ENCODE results near the gene THSD4.
"Not testable (repeated sequence)": the region's sequence is repeated elsewhere in the genome, so short reads cannot be mapped to it uniquely, and the experiment has no call there.

THSD4 gene

DNA sequence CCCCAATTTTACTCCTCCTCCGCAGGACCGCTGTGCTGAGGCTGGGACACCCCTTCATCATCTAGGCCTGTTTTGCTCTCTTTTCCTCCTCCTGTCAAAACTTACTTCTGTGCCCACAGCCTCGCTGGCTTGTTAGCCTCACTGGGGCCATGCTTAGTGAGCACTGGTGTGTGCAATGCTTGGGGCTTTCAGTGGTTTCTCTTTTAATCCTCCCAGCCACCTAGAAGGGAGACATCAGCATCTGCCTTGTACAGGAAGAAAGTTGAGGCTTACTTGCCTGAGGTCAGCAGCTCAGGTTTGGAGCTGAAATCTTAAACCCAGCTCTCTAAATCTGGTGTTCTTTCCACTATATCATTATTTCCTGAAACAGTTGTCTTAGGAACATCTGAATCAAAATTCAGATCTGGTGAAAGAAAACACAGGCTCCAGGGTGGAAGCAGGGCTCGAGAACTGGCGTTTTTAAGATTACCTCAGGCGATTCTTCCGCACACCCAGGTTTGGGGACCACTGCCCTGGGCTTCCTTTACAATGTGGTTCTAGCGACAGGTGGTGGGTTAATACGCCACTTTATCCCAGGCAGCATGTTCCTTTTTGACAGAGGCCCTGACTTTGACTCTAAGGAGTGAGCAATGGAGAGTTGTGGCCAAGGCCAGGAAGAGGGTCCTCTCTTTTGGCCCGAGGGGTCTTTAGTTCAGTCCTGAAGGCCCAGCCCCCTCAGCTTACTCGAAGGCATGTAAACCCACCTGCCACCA, 3.8 kb downstream of the THSD4 start:
- in situ Hi-C loops (cut with HindIII; ENCODE audit: low sequenced_read_pairs): no loop called here

DNA sequence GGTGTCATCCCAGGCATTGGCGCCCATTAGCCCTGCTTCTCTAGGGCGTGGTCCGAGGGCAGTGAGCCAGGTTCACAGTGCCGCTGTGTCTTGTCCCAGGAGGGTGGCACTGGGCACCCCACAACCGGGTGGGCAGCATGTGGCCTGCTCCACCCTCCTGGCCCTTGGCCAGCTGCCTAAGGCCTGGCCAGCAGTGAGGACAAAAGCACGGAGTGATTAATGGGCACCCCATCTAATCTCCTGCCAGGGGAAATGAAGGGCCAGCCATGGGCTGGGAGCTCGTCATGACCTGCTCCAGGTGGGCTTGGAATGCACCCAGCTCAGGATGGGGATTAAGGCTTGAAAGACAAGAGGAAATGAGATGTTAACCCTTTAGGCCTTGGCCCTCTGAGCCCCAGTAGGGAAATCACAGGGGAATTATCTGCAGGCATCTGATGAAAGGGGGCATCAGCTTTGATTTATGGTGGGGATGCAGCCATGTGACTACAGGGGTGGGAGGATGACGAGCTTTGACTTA, 5.2 kb downstream of the THSD4 start:
- in situ Hi-C loops (cut with HindIII; ENCODE audit: low sequenced_read_pairs): no loop called here

DNA sequence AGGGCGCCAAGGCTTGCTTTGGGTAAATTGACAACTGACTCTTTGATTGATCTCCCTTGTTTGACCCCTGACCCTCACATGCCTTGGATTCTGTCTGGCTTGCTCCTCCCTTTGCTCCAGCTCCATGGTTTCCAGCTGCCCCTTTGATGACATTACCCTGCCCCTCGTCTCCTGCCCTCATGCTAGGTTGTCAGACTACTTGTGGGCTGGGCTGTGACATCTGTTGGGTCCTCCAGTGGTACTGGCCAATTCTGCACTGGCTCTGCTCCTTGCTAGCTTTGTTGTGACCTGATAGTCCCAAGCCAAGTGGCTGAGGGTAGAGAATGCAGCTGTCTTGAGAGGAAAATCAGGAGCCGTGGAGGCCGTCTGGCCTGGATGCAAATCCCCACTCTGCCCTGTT, 6.2 kb downstream of the THSD4 start:
- in situ Hi-C loops (cut with HindIII; ENCODE audit: low sequenced_read_pairs): no loop called here

DNA sequence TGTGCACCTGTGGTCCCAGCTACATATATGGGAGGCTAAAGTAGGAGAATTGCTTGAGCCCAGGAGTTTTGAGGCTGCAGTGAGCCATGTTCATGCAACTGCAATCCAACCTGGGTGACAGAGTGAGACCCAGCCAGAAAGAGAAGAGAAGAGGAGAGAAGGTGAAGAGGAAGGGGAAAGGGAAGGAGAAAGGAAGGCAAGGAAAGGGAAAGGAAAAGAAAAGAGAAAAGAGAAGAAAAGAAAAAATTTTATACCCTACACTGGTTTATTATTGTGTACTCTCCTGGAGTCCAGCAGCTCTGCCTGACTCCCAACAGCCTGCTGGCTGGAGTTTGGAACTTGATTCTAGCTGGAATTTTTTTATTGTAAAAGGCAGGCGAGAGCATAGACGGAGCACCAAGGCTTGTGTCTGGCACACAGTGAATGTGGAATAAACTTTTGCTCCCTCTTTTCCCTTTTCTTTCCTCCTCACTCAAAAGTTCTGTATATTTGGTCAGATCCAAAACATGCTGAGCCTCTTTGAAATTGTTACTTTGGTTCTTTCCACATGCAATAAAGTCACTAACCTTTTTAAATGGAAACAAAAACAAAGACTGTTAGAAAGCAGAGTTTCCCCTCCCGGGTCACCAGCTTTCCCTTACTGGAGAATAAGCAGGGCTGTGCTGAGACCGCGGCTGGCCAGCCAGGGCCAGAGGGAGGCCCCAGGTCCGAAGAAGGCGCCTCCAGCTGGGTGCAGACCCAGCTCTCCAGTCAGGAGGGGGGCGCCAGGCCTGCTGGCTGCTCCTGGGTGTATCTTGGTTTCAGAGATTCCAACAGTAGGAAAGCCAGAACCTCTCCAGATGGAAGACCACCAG, 9.9 kb downstream of the THSD4 start:
- in situ Hi-C loops (cut with HindIII; ENCODE audit: low sequenced_read_pairs): no loop called here

DNA sequence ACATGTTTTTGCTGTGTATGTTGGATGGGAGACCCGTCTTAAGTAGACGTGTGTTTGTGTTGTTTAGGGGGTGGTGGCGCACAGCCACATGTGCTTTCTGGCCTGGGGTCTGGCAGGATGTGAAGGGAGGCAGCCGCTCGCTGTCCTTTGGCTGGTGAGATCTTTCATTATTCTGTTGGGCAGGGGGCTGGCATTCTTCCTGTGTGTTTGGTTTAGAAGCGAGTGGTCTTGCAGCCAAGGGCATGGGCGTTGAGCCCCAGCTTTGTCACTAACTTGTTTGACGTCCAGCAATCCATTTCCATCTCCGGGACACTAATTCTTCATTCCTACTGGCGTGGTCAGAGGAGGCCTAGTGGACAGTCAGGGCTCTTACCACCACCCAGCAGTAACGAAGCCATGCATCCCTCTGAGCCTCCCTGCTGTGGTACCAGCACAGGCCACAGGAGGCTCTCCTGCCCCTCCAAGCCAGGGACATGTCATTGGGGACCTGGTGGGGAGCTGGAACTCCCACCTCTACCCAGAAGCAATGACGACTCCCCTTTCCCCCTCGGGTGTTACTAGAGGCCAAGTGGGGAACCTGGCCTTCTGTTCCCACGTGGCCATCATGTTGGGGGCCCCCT, 10.7 kb downstream of the THSD4 start:
- in situ Hi-C loops (cut with HindIII; ENCODE audit: low sequenced_read_pairs): no loop called here

DNA sequence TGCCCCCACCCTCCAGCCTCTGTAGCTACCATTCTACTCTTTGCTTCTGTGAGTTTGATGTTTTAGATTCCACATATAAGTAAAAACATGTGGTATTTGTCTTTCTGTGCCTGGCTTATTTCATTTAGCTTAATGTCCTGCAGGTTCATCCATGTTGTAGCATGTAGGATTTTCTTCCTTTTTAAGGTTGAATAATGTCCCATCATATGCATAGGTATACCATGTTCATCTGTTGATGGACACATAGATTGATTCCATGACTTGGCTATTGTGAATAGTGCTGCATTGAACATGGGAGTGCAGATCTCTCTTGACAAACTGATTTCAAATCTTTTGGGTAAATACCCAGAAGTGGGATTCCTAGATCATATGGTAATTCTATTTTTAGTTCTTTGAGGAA, 11.8 kb downstream of the THSD4 start:
- in situ Hi-C loops (cut with HindIII; ENCODE audit: low sequenced_read_pairs): no loop called here

DNA sequence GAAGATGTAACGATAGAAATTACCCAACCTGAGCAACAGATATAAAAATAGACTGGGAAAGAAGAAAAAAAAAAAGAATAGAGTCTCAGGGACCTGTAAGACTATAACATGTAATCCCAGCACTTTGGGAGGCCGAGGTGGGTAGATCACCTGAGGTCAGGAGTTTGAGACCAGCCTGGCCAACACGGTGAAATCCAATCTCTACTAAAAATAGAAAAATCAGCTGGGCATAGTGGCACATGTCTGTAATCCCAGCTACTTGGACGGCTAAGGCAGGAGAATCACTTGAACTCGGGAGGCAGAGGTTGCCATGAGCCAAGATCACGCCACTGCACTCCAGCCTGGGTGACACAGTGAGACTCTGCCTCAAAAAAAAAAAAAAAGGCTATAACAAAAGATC, 12.9 kb downstream of the THSD4 start:
- in situ Hi-C loops (cut with HindIII; ENCODE audit: low sequenced_read_pairs): not testable (repeated sequence)

DNA sequence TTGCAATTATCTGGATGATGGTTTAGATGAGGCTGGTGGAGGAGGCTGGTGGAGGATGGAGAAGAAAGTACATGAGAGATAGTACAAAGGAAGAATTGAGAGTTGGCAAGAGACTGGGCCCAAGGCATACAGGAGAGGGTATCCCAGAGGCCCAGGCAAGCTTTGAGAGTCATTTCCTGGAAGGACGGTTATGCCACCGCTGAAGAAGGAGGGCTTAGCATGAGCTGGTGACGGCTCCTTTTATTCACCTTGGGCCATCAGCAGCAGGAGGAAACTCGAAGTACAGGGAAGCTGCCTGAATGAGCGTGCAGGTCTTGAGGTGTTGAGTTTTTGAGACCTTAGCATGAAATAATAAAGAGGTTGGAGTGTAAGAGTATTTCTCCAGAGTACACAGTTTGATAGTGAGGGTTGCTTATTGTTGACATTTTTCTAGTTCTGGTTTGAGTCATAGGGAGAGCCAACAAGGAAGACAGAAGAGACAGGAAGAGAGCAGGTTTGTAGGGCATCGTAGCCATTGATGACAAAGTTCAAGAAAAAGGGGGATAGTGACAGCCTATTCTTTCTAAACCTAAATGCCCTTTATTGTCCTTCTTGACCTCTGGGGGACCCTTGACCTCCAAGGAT, 13.8 kb downstream of the THSD4 start:
- in situ Hi-C loops (cut with HindIII; ENCODE audit: low sequenced_read_pairs): no loop called here

DNA sequence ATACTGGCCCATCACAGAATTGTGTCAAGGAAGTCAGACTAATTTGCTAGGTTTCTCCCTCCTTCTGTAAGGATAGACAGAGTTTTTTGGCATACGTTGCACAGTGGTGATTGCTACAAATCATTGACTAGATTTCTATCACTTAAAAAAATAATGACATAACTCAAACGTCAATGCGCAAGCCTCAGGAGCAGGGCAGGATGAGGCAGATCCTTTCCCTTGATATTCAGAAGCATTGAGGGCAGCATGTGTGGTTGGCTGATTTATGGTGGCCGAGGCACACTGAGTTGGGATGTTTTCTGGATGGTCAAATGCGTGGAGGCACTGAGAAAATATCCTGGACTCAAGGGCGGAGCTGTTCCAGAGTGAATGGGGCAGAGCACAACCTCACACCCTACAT, 14.4 kb downstream of the THSD4 start:
- in situ Hi-C loops (cut with HindIII; ENCODE audit: low sequenced_read_pairs): no loop called here

DNA sequence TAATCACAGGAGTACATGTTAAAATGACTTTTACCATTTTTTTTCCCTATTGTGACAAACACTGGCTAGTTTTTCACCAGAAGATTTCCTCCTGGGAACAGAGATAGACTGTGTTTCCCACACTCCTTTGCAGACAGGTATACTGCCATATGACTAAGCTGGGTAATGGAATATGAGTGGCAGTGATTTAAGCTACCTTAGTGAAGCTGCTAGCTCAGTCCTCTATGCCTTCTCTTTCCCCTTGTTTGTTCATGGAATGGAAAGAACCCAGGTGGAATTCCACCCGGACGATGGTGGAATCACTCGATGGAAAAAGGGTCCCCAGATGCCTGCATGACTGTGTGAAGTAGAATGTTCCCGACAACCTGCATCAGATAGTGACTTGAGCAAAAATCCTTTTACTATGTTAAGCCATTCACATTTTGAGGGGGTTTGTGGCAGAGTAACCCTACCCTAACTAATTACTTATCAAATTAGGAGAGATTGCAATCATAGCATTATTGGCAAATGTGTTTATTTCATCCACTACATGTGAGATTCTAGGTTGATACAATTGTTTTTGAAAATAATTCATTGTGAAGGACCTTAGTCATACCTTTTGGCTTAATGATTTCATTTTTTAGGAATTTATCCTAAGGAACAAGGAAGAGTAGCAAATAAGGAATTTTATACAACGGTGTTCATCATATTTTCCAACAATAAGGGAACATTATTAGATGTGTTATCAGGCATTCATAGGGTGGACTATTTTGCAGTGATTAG, 16.5 kb downstream of the THSD4 start:
- in situ Hi-C loops (cut with HindIII; ENCODE audit: low sequenced_read_pairs): no loop called here

DNA sequence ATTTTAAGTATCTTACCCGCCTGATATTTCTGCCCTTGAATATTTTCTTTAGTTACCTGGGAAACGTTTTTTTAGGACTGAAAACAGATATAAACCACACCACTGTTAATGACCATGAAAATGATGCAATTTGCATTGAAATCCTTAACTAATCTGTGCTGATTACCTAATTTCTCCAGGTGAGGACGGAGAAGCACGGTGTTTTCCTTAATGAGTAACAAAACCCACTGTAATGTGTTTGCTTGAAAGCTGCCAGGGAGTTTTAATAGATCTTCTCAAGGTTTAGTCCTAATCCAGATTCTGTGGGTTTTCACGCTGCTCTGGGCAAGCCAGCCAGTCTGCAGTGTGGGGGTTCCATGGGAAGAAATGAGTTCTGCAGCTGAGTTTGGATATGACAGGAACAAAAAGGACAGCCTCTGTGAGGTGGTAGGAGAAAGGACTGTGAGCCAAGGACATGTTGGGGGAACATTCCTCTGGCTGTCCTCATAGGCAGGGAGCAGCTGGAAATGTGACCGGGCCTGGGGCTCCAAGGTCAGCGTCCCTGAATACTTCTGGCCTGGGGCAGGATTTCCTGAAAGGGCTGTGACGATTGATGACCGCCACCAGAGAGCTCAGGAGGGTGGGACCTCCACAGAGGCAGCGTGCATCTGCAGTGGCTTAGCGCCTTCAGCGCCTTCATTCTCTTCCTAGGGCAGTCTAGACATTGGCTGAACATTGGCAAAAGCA, 18.6 kb downstream of the THSD4 start:
- in situ Hi-C loops (cut with HindIII; ENCODE audit: low sequenced_read_pairs): no loop called here

DNA sequence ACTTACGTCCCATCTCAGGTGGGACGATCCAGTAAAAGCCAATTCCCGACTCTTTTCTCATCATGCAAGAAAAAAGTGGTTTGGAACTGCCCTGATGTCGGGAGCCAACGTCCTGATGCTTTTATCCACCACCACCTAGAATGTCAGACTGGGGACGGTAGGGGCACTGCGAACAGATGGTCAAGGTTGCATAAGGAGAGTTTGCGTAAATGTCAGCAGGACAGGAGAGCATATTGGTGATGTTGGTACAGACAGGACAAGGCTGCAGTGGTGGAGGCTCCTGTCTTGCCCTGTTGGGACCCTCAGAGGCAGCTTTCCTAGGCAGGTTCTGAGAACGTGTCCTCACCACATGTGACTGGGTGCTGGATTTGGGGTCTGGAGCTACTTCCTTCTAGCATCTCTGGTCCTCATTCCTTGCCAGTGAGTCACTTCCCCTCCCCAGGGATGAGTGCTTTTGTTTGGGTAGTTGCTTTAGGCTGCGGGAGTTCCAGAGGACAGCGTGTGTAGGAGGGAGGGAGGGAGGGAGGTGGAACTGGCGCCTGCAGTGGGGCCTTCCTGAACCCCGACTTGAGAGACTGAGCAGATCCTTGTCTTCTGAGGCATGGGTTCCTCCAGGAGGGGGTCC, 21.0 kb downstream of the THSD4 start:
- in situ Hi-C loops (cut with HindIII; ENCODE audit: low sequenced_read_pairs): loop anchor here (5.0 kb wide), 1 partner anchor 76 kb away; no protein-coding TSS in a partner anchor

DNA sequence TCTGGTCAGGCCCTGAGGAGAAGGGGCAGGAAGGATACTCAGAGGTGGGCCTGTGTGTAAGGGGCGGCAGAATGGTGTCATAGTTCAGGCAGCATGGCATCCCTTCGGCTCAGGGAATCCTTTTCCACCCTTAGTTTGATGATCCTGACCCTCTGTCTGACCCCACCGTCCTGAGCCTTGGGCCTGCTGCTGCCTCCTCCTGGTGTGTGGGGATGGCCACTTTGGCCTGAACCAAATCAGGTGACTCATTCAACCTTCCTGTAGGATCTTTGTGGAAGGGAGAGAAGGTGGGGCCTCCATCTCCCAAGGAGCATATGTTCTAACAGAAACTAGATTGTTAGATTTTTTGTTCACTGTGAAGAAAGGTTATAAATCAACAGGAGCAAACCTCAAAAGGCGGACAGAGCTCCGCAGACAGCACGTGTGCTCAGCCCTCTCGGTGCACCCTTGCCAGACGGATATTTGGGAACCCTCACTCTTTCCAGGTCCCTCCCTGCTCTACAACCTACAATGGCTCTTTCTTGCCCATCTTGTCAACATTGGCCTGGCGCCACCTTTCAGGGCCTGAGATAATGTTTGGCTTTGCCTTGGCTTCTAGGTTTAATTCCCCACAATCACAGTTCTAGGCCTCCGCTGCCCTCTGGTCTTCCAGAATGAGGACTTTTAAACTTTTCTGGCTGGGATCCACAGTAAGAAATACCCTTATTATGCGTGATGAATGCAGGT, 21.7 kb downstream of the THSD4 start:
- in situ Hi-C loops (cut with HindIII; ENCODE audit: low sequenced_read_pairs): loop anchor here (5.0 kb wide), 1 partner anchor 75 kb away; no protein-coding TSS in a partner anchor

DNA sequence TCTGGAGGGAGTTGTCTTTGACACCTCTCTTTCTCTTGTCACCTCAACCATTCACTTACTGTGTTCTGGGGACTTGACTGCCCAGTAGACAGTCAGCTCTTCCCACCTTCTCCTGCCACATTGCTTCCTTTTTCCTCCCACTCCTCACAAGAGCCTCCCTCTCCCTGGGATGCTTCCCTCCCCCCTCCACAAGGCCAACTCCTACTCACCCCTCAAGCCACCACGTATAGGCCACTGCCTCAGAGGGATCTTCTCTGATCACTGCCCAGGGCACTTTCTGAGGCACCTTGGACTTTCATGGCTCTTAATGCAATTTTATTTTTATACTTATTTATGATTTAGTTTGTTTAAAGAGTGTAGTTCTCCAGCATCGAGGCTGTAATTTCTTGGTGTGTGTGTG, 23.2 kb downstream of the THSD4 start:
- in situ Hi-C loops (cut with HindIII; ENCODE audit: low sequenced_read_pairs): loop anchor here (5.0 kb wide), 1 partner anchor 74 kb away; no protein-coding TSS in a partner anchor

DNA sequence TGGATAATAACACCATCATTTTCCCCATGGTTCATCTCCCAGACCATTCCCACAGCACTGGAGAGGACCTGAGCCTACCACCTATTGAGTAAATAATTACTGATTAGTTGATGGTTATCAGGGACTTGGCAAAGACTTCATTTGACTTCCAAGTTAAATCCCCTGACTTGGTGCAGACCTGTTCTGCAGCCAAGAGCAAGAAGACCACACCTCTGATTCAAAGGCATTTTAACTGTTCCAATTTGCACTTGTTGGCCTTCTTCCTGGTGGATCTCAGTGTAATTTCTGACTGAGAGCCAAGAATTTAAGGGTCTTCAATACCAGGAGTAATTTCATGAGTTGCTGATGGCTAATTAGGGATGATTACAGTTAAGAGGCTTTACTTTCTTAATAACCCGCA, 24.0 kb downstream of the THSD4 start:
- in situ Hi-C loops (cut with HindIII; ENCODE audit: low sequenced_read_pairs): loop anchor here (5.0 kb wide), 1 partner anchor 73 kb away; no protein-coding TSS in a partner anchor

DNA sequence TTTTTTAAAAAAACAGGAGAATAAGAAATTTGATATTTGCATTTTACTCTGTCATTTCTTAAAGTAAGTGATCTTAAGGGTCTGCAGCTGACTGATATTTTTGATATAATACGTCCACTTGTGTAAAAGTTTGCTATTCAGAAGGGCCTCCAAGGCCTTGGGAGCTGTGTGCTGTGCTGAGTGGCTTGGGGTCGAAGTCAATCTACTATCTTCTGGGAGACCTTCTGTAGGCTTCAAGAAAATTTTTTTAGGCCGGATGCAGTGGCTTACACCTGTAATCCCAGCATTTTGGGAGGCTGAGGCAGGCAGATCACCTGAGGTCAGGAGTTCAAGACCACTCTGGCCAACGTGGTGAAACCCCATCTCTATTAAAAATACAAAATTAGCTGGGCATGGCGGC, 26.3 kb downstream of the THSD4 start:
- in situ Hi-C loops (cut with HindIII; ENCODE audit: low sequenced_read_pairs): no loop called here

DNA sequence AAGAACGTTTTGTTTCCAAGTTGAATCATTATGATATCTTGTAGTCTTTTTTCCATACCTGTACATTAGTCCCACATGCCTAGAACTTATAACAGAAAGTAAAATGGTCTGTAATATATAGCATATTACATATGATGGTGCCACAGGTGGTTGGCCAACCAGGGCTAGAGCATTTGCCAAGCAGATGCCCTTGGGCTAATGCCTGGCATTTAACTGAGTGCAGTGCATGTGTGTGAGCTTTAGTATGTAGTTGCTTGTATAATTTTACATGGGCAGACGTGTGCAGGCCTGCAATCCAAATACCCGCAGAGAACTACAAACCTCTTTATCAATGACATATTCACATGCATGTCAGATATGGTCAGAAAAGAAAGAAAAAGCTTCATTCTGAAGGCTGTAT, 27.5 kb downstream of the THSD4 start:
- in situ Hi-C loops (cut with HindIII; ENCODE audit: low sequenced_read_pairs): no loop called here

All from endothelial cell of hepatic sinusoid (primary cell).